Glomerular visceral epithelial cell (primary cell): ENCODE data around the gene MAGIX.
"Not testable (repeated sequence)": the region's sequence is repeated elsewhere in the genome, so short reads cannot be mapped to it uniquely, and the experiment has no call there.

Experiments
- DNase-seq: peaks from one replicate; pipeline ENCODE4 v3.0.0-alpha.2; 2016; ENCODE audit errors: extremely low spot score

The MAGIX gene

GRCh38 chrX:49160908-49161307, 1.6 kb upstream of the MAGIX start:
- no peak for DNase-seq

GRCh38 chrX:49161632-49162031, 926 bp upstream of the MAGIX start:
- no peak for DNase-seq

GRCh38 chrX:49163555-49164419, 1.2 kb downstream of the MAGIX start:
- DNase-seq, result peak; percentile 82

DNA sequence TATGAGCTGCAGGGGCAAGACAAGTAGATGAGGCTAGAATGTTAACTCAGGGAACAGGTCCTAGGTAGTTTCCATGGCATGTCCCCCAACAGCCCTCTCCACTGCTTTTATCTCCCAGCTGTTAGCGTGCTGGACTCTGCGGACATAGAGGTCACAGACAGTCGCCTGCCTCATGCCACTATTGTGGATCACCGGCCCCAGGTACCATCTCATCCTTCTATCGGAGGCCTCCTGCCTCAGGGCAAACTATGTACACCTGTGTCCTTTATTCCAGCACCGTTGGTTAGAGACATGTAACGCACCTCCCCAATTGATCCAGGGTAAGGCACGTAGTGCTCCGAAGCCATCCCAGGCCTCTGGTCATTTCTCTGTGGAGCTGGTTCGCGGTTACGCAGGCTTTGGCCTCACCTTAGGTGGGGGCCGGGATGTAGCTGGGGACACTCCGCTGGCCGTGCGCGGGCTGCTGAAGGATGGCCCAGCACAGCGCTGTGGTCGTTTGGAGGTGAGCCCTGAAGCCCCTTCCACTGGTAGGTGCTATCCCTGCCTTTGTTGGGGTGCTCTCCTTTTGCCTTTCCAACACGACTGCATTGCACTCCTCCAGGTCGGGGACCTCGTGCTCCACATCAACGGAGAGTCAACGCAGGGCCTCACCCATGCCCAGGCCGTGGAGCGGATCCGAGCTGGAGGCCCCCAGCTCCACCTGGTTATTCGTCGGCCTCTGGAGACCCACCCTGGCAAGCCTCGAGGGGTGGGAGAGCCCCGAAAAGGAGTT, 2.2 kb downstream of the MAGIX start:
- no peak for DNase-seq

DNA sequence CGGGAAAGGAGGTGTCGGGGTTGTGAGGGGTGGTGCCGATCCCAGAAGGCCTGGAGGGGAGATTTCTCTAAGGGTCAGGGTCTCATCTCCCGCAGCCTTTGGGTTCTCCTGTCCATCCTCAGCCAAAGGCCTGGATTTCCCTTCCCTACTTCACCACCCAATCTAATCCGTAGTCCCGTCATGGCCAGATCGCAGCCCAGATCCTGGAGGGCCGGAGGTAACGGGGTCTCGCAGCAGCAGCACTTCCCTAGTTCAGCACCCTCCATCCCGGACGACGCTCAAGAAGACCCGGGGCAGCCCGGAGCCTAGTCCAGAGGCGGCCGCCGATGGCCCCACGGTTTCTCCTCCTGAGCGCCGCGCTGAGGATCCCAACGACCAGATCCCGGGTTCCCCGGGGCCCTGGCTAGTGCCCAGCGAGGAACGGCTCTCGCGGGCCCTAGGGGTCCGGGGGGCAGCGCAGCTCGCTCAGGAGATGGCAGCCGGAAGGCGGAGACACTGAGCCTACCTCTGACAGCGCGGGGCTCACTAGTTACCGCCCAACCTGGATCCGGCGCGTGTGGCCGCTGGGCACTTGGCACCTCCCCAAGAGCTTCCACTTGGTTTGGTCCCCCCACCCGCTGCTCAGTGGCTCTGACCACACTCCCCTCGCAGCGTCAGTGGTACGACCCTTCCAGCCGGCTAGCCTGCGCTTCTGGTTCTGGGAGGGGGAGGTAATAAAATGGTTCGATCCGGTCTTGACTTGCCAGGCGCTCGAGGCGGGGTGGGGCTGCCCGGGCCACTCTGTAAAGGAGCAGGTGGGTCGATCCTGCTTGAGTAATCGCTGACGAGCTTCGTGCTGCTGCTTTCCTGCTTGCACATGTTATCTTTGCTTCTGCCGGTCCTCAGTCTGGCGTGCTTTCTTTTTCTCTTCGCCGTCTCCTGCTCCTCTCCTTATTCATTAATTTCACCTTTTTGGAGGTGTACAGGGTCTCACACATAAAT, 3.6 kb downstream of the MAGIX start:
- peak; percentile 81 for DNase-seq

DNA sequence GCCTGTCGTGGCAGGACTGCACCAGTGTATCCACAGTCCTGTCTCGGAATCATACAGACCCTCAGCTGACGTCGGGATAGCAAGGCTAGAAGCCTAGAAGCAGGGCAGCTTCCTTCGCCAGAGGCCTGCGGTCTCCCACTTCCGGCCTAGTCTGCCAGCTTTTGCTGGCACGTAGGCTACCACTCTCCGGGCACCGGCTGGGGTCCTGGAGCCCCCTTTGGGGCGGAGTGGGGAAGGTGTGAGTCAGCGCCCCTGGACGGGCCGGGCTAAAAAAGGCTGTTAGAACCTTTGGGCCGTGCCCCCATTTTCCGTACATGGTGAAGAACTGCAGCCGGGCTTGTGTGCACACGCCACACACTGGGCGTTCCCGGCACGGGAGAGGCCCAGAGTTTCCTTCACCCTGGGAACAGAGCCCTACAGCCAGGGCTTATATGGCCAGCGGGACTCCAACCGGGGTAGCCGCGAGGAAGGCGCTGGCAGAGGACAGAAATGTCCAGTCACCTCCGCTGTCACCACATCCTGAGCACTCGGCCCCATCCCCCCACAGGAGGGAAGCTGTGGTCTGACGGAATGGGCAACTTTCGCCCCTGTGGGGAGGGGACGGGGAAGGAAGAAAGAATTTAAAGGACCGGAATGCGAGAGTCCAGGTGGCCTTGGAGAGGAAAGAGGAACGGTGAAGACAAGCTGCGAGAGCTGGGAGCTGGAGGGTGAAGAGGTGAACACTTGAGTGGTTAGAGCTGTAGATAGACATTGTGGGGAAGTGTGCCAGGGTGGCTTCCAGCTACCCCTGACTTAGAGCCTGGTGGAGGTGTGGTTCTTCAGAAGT, 4.6 kb downstream of the MAGIX start:
- DNase-seq, result peak; percentile 91

- no peak for DNase-seq
These were observed 5.2 kb downstream of the MAGIX start for GRCh38 chrX:49167740-49168108.

GRCh38 chrX:49171752-49172279, 9.3 kb downstream of the MAGIX start, which contains the start of gene PLP2:
Gene PLP2, plus strand, starts transcription at chrX:49171898. Its CDS starts 103 bp downstream, at chrX:49172001.
- peak; percentile 58 for DNase-seq

DNA sequence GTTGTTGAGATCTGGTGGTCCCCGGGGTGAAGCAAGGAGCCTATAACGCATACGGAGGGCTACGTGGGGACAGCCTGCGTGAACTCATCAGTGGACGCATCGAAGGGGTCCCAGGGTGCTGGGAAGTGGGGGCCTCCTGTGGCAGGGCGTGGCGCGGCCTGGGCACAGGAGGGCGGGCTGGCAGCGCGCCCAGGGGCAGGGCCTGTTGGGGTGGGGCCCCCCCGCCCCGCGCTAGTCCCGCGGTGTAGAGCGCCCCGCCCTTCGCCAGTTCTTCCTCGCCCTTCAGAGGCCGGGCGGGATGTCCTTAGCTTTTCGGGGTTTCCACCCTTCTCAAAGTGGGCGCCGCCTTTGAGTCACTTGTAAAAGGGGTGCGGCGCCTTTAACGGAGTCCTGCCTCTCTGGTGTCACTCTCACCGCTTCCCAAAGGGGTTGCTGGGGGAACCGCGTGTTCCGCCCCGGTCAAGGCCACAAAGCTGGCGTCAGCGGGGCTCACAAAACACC, 9.8 kb downstream of the MAGIX start:
- peak; percentile 75 for DNase-seq

GRCh38 chrX:49173544-49173943, 11.0 kb downstream of the MAGIX start:
- not testable (repeated sequence) for DNase-seq

- no peak for DNase-seq
These were observed 12.2 kb downstream of the MAGIX start for GRCh38 chrX:49174723-49175122.

- no peak for DNase-seq
These were observed 13.1 kb downstream of the MAGIX start for GRCh38 chrX:49175435-49176274.

DNA sequence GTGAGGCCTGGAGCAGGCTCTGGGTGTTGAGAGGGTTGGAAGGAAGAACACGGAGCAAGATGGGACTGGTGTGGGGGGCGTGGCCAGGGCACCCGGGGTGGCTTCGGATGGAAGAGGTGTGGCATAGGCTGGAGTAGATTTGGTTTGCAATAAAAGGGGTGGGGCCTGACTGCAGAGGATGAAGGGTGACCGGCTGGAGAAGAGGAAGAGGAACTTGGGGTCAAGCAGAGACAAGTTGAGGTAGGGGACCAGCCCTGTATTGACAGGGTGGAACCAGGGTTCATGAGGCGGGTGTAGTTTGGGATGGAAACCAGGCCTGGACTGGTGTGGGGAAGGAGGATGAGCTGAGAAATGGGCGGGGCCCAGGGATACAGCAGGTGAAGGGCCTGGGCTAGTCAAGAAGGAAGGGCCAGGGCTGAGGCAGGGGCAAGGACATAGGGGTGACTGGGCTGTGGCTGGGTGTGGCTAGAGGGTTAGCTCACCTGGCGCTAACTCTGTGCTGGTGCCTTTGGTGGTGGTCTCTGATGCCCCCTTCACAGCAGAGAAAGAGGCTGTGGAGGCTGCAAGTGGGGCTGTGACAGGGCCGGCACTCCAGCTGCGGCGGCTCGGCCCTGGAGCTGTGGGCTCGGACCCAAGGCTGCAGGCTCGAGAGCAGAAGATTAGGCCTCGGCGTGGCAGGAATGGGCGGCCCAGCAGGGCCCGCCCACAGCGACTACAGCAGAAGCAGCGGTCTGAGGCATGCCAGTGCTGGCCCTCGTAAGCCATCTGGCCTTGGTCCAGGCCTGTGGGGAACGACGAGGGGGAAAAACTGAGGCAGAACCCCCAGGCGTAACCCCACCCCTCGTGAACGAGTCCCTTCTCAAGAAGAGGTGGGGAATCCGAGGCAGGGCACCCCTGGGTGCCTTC, 14.1 kb downstream of the MAGIX start:
- no peak for DNase-seq

GRCh38 chrX:49177338-49177833, 14.8 kb downstream of the MAGIX start:
- peak; percentile 18 for DNase-seq

- no peak for DNase-seq
These were observed 15.4 kb downstream of the MAGIX start for GRCh38 chrX:49177873-49178480.

DNA sequence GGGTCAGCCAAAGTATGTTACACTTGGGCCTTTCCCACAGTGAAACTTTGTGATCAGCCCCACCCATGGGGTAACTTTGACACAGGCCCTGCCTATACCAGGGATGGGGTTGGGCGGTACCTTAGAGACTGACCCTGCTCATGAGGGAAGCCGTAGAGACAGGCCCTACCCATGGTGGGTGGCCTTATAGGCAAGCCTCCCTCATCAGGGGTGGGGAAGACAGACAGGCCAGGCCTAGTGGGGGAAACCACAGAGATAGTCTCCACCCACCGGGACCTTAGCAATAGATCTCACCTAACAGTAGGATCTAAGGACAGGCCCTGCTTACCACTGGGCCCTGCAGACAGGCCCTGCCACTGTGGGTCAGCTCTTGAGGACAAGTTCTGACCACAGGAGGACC, 16.0 kb downstream of the MAGIX start:
- DNase-seq, result no peak

DNA sequence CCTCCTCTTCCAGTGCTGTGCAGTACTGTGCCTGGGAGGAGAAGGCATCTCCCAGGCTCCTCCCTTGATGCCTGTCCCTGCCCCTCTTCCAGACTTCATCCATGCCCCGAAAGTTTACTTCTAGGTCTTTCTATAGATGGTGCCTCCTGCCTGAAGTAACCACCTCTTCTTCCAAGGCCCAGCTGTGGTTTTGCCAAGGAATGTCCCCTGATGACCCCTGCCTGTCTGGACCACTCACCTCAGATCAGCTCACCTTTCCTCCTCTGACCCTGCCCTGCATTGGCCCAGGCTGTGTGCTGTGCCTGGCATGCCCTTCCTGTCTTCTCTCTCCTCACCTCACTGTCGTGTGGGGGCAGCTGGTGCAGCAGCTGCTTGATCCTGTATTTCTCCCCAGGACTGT, 16.8 kb downstream of the MAGIX start:
- DNase-seq, result no peak
